Muscle of arm (tissue), 12 donors: ENCODE results near the gene HOXB7. TPM values are rescaled to one million over a fixed set of nuclear protein-coding genes. Genes with fewer than 3 reads are reported as not detected.

Source experiments
- DNase-seq: peaks from one replicate; pipeline ENCODE4 v3.0.0-alpha.2; 2013
- polyA plus RNA-seq, 12 donors: library from polyadenylated mRNA; unstranded; fragments of 120-200 nt; gene quantifications; one replicate each; pipeline ENCODE4 v1.2.1, GENCODE V29; 2013; ENCODE audit not compliant: insufficient read length in 12 of 12

The HOXB7 gene
- polyA plus RNA-seq, 12 donors: 1.5 to 12.5 (median 2.2) TPM; not detected in 1

- no peak for DNase-seq
These were observed 1.1 kb upstream of the HOXB7 start for GRCh38 chr17:48611681-48612455.

DNA sequence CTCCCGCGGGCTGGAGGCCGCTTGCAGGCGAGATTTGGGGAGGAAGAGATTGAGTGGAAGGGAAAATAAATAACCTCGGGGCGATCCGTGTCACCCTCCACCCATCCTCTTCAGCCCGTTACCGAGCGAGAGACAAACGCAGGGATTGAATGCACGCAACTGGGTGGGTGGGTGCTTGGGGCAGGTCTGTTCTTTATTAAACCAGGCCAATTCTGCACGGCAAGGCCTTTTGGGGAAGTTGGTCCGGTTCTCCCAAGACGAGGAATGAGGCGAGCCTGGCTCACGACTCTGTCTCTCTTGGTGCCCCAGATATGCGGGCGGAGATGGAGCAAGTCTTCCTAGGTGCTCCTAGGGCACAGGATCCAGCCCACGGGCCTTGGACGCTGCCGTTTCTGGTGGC, 396 bp upstream of the HOXB7 start:
- no peak for DNase-seq

GRCh38 chr17:48609759-48610281, 997 bp downstream of the HOXB7 start:
- no peak for DNase-seq

- no peak for DNase-seq
These were observed 1.8 kb downstream of the HOXB7 start for GRCh38 chr17:48609033-48609432.

DNA sequence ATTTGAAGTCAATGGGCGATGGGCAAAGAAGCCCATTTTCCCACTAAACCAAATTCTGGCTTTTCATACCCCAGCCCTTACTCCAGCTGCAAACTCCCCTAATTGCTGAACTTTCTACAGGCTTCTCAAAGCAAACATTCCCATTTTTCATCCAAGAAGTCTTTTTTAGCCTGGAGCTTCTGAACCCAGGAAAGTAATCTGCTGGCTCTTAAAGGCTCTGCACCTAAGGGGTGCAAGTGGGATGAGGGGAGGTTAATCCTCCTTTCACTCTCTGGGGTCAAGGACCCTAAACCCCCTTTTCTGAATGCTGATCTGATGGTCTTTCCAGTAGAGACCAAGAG, 2.4 kb downstream of the HOXB7 start:
- DNase-seq: no peak

DNA sequence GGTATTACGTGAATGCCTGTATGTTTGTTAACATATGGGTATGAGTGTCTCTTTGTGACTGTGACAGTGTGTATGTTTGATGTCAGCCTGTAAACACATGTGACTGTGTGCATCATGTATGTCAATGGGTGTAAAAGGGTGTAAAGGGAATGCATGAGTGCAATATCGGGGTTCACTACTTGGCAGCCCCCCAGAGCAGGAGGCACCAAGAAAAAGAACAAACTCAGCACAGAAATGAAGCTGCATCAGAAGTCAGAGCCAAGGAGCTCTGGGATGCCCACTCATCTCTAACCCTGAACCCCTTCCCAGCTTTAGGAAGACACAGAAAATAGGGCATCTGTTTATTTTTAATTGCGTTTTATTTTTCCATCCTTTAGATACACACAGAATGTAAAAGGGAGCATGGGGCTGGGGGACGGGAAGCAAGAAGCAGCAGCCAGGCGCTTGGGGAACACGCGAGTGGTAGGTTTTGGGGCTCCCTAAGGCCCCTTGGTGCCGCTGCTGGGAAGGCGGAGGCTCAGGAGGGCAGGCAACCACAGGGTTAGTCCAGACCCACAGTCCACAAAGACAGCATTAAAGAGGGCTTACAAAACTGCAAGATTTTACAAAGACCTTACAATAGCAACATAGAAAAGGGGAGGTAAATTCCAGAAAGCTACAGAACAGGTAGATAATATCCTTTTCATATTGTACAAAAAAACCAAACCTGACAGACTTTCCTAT, 3.8 kb downstream of the HOXB7 start:
- no peak for DNase-seq

- no peak for DNase-seq
These were observed 4.6 kb downstream of the HOXB7 start for GRCh38 chr17:48605991-48606891.

GRCh38 chr17:48605409-48605919, 5.4 kb downstream of the HOXB7 start:
- no peak for DNase-seq

GRCh38 chr17:48604770-48605329, 6.0 kb downstream of the HOXB7 start, which contains the start of gene HOXB6:
HOXB6 (minus strand) TSS chr17:48604986; CDS start chr17:48598150, 6,836 bp downstream.
- no peak for DNase-seq

GRCh38 chr17:48603959-48604769, 6.7 kb downstream of the HOXB7 start:
- no peak for DNase-seq

- no peak for DNase-seq
These were observed 9.0 kb downstream of the HOXB7 start for GRCh38 chr17:48601539-48602425.

DNA sequence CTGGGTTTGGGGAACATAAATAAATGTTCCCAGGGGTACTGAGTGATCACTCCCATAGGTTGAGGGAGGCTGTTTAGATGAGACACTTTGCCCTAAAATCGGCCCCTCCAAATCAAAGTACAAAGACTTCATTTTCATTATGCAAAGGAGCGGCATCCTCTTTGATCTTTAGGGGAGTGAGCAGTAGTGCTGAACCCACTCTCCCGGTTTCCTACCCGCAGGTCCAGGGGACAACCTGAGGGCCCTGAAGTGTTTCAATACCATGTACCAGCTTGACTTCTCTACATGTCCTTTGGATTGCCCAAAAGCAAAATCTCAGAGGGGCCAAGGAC, 9.6 kb downstream of the HOXB7 start:
- DNase-seq: no peak

GRCh38 chr17:48600244-48601098, 10.3 kb downstream of the HOXB7 start:
- no peak for DNase-seq

DNA sequence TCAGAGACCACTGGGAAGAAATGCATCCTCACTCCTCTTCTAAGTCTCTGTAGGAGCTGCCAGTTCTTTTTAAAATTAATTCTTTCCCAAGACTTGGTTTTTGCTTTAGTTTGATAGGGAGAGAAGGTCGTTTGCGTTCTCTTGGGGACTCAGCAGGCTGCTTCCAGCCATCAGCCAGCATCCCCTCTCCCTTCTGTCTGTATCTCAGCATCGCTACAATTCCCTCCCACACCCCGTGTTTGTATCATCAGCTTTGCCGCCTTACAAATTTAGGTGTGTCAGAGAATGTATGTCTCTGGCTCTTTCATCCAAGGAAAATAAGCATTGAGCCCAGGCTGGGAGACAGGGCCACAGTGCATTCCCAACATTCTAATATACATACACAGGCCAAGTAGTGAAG, 11.5 kb downstream of the HOXB7 start:
- DNase-seq: no peak

DNA sequence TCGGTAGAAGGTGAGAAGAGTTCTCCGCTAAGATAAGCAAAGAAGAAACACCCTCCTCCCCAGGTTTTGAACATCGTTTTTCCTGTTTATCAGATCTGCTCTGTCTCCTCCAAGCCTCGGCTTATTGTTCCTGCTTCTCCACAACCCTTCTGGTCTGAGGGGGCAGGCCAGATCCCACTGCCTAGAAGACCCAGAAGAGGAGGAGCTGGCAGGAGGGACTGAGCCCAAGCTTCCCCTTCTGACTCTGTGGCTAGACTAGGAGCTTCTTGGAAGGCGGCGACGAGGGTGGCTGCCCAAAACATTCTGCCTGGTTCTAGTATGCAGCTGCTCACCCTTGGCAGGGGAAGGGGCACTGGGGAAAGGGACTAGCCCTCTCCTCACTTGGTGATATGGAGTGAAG, 12.1 kb downstream of the HOXB7 start:
- no peak for DNase-seq

DNA sequence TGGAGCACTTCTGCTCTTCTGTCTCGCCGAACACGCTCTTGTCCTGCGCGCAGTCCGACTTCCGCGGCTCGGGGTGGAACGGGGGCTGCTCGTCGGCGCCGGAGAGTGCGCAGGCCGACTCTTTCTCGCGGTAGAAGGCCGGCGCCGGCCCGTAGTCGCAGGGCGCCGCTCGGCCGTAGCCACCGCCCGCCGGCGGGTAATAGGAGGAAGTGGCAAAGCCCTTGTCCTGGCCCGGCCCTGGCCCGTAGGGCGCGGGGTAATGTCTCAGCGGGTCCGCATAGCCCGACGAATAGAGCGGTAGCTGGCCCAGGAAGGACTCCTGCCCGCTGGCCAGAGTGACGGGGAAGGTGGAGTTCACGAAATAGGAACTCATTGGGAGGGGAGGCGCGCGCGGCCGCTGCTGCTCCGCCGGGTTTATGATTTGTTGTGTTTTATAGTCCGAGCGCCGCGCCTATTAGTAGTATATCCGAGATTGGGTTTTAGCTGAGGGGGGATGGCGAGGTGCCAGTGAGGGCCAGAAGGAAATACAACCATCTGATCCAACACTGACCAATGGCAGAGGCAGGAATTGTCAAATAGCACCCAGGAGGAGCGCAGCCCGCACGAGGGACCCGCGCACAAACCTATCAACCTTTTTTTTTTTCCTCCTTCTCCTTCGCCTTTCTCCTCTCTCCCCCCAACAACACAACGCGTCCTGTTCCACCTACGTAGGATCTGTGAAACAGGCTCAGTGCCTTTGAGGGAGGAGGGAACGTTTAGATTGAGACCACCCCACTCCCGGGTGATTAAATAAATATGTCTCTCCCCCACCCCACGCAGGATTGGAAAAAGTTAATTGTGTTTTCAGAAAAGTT, 12.8 kb downstream of the HOXB7 start:
- no peak for DNase-seq

DNA sequence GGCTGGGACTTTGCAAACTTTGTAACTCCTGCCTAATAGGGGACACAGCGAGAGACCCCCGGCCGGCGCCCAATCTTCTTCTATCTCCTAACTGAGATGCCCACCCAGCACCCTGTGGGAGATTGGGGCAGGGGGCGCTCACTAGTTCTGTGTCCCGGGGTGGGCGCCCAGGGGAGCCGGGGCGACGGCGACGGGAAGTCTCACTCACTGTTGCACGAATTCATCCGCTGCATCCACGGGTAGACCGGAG, 13.4 kb downstream of the HOXB7 start:
- DNase-seq: no peak
